Esophagus squamous epithelium (tissue), 5 donors: ENCODE results near the gene CLSTN1. TPM values are rescaled to one million over a fixed set of nuclear protein-coding genes. Genes with fewer than 3 reads are reported as not detected.

Source experiments
- DNase-seq: peaks from one replicate; lab custom pipeline; 2025; lab: John Stamatoyannopoulos, UW
- H3K27ac ChIP-seq, 4 donors: fragments of 200-600 bp; sonication (generic); one replicate each; pipeline ENCODE4 v1.5.1; 2016 to 2019; ENCODE audit warnings: mild to moderate bottlenecking in 1 of 4
- H3K27me3 ChIP-seq, 4 donors: fragments of 200-600 bp; sonication (generic); 1 replicate in 3 of 4; 2 replicates in 1 of 4; pipeline versions ENCODE4 v1.5.1 to v1.6.0; 2017 to 2021; ENCODE audit warnings: antibody characterized with exemption in 1 of 4
- H3K36me3 ChIP-seq, 3 donors: fragments of 200-600 bp; sonication (generic); one replicate each; pipeline ENCODE4 v1.5.1; 2016 to 2019
- H3K4me1 ChIP-seq, 3 donors: fragments of 200-600 bp; sonication (generic); one replicate each; pipeline ENCODE4 v1.5.1; 2017 to 2019
- H3K4me3 ChIP-seq, 4 donors: fragments of 200-600 bp; sonication (generic); 1 replicate in 3 of 4; 2 replicates in 1 of 4; pipeline ENCODE4 v1.5.1; 2016 to 2019; ENCODE audit warnings: mild to moderate bottlenecking in 2 of 4, moderate library complexity in 1 of 4
- H3K9me3 ChIP-seq, 3 donors: fragments of 200-600 bp; sonication (generic); one replicate each; pipeline ENCODE4 v1.5.1; 2016 to 2019
- POLR2A ChIP-seq, 4 donors: fragments of 450-650 bp; IDR thresholded peaks; one replicate each; pipeline ENCODE4 v1.6.1; 2017; ENCODE audit warnings: antibody characterized with exemption in 4 of 4, mild to moderate bottlenecking in 4 of 4, moderate library complexity in 3 of 4
- WGBS, 2 donors: methylation state at CpG; one replicate each; pipeline ENCODE4 v1.1.5; 2018; 5-methylcytosine and 5-hydroxymethylcytosine counted together
- intact Hi-C: fragments of 100-400 bp; cut with DNase I; formaldehyde crosslinking; loops from one replicate; pipeline ENCODE4 v1.15.0; 2022
- total RNA-seq, 4 donors: library from RNA; depleted of rRNA; stranded (reverse); fragments of >200 nt; gene quantifications; one replicate each; pipeline ENCODE4 v1.1.0, GENCODE V29; 2016
- TF ChIP-seq, protein P1 (sequence below), 6 experiments: fragments of 450-650 bp in 4 of 6; fragments of 200-600 bp in 2 of 6; sonication (generic) in 2 of 6; IDR thresholded peaks; one replicate each; pipeline ENCODE4 v1.5.1; 2016 to 2019; ENCODE audit warnings: antibody characterized with exemption in 6 of 6, mild to moderate bottlenecking in 4 of 6, moderate library complexity in 4 of 6
- donor health status: DM: yes; HTN: yes; CAD: no.

The CLSTN1 gene
- total RNA-seq, 4 donors from 2014 or later, result 57.3 to 68.4 (median 65.3) TPM

DNA sequence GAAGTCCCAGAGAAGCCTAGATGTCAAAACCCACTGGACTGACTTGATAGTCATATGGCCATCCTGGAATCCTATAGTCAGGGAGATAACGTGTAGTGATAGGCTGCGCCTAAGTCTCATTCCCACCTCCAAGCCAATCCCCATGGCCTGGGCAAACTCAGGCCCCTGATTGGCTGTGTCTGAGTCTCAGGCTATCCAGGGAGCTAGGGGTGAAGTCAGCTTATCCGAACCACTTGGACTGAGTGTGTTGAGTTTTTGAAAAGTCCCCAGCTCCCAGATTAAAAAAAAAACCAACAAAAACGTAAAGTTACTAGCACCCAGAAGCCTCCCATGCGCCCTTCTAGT is 120.6 kb downstream of the CLSTN1 start:
- Histone ChIP-seq H3K27me3 (no peaks in the 10 kb centered on the region), H3K4me3 (no peak overlapping the region), H3K27ac (no peak overlapping the region), H3K4me1 (peaks cover 0 to 56% (median 11%) of the 10 kb centered on the region in 3 donors), H3K36me3 (peaks cover 0 to 14% (median 0%) of the 10 kb centered on the region in 3 donors), H3K9me3 (no peaks in the 10 kb centered on the region)
- TF ChIP-seq, protein P1, sequence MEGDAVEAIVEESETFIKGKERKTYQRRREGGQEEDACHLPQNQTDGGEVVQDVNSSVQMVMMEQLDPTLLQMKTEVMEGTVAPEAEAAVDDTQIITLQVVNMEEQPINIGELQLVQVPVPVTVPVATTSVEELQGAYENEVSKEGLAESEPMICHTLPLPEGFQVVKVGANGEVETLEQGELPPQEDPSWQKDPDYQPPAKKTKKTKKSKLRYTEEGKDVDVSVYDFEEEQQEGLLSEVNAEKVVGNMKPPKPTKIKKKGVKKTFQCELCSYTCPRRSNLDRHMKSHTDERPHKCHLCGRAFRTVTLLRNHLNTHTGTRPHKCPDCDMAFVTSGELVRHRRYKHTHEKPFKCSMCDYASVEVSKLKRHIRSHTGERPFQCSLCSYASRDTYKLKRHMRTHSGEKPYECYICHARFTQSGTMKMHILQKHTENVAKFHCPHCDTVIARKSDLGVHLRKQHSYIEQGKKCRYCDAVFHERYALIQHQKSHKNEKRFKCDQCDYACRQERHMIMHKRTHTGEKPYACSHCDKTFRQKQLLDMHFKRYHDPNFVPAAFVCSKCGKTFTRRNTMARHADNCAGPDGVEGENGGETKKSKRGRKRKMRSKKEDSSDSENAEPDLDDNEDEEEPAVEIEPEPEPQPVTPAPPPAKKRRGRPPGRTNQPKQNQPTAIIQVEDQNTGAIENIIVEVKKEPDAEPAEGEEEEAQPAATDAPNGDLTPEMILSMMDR (IDR thresholded peaks at IDR 0.05), result no peak
- no peak for TF ChIP-seq POLR2A (IDR thresholded peaks at IDR 0.05)
- no peak for DNase-seq
- intact Hi-C loops, result no loop called here
- 93 to 94% methylated on average over 5 of the region's 5 CpGs for WGBS, 2 donors

DNA sequence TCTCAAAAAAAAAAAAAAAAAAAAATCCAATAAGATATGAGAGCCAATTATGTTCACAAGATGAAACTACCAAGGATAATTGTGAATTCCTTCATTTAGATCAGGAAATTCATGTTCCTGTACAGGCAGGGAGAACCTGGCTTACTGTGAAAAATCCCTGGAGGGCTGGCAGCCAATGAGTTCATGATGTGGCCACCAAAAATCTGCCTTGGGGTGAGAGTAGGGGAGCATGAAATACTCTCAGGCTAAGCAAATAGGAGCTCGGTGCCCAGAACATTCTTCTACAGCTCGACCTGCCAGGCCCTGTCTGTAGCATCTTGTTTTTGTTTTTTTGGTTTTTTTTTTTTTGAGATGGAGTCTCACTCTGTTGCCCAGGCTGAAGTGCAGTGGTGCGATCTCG is 122.1 kb downstream of the CLSTN1 start:
- Histone ChIP-seq H3K4me1 (peaks cover 0 to 56% (median 11%) of the 10 kb centered on the region in 3 donors), H3K36me3 (peaks cover 0 to 14% (median 0%) of the 10 kb centered on the region in 3 donors), H3K9me3 (no peaks in the 10 kb centered on the region), H3K4me3 (no peak overlapping the region), H3K27me3 (no peaks in the 10 kb centered on the region), H3K27ac (peak overlapping the region in 1 of 4 donors; percentile 33)
- WGBS, 2 donors, result 32 to 58% methylated on average over 4 of the region's 4 CpGs
- no peak for DNase-seq
- TF ChIP-seq, protein P1 (IDR thresholded peaks at IDR 0.05), result no peak
- no peak for TF ChIP-seq POLR2A (IDR thresholded peaks at IDR 0.05)
- intact Hi-C loops, result no loop called here

DNA sequence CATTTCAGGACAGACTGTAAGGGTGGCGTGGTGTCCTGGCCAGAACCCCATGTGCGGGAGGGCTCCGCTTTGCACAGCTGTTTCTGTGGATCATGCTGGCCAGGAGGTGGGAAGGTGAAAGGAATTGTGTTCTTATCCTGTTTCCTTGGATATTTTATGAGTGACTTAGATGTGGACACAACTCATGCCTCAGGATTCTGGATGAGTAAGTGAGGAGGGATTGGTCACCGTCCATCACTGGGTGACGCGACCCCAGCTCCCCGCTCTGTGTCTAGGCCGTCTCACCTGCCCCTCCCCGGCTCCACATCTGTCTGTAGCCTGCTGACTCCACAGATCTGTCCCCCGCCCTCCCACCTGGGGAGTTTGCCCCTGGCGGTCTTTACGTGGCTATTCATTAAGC is 123.4 kb downstream of the CLSTN1 start:
- intact Hi-C loops, result no loop called here
- H3K4me1 ChIP-seq, result peaks cover 0 to 53% (median 11%) of the 10 kb centered on the region in 3 donors
- 72 to 75% methylated on average over 12 of the region's 12 CpGs for WGBS, 2 donors

DNA sequence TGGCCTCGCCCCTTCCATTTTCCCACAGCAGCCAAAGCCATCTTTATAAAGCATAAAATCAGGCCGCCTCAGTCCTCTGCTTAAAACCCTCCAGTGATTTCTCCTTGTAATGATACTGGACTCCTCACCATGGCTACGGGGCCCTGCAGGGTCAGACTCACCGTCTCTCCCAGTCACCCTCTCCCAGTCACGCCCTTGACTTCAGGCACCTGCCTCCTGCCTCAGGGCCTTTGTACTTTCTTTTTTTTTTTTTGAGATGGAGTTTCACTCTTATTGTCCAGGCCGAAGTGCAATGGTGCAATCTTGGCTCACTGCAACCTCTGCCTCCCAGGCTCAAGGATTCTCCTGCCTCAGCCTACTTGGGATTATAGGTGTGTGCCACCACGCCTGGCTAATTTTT is 124.4 kb downstream of the CLSTN1 start:
- WGBS, 2 donors, result 31 to 57% methylated on average over 7 of the region's 7 CpGs
- H3K36me3 ChIP-seq, result peaks cover 0 to 19% (median 0%) of the 10 kb centered on the region in 3 donors
- DNase-seq, result no peak
- no peaks in the 10 kb centered on the region for H3K27me3 ChIP-seq
- TF ChIP-seq, protein P1 (IDR thresholded peaks at IDR 0.05), result no peak
- TF ChIP-seq POLR2A (IDR thresholded peaks at IDR 0.05), result no peak
- no peak overlapping the region for H3K4me3 ChIP-seq
- peak overlapping the region in 2 of 4 donors; percentile 5 to 21 for H3K27ac ChIP-seq
- intact Hi-C loops, result no loop called here
- H3K9me3 ChIP-seq, result no peaks in the 10 kb centered on the region
- peaks cover 0 to 43% (median 11%) of the 10 kb centered on the region in 3 donors for H3K4me1 ChIP-seq

More for the DNA sequence above, 123.4 kb downstream of the CLSTN1 start:
- DNase-seq, result no peak
- no peaks in the 10 kb centered on the region for H3K27me3 ChIP-seq
- H3K36me3 ChIP-seq, result peaks cover 0 to 14% (median 0%) of the 10 kb centered on the region in 3 donors
- H3K4me3 ChIP-seq, result no peak overlapping the region
- no peak overlapping the region for H3K27ac ChIP-seq
- no peak for TF ChIP-seq POLR2A (IDR thresholded peaks at IDR 0.05)
- TF ChIP-seq, protein P1 (IDR thresholded peaks at IDR 0.05), result no peak
- H3K9me3 ChIP-seq, result no peaks in the 10 kb centered on the region

DNA sequence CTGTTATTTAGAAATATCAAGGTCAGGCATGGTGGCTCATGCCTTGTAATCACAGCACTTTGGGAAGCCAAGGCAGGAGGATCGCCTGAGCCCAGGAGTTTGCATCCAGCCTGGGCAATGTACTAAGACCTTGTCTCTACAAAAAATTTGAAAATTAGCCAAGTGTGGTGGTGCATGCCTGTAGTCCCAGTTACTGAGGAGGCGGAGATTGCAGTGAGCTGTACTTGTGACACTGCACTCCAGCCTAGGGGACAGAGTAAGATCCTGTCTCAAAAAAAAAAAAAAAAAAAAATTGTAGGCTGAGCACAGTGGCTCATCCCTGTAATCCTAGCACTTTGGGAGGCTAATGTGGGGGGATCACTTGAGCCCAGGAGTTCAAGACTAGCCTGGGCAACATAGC is 127.0 kb downstream of the CLSTN1 start:
- intact Hi-C loops, result no loop called here
- DNase-seq, result no peak

More for the DNA sequence above, 127.0 kb downstream of the CLSTN1 start:
- H3K27ac ChIP-seq, result no peak overlapping the region
- whole genome bisulfite sequencing, 2 donors, result 88 to 94% methylated on average over 2 of the region's 2 CpGs
- H3K36me3 ChIP-seq, result peaks cover 0 to 36% (median 0%) of the 10 kb centered on the region in 3 donors
- H3K9me3 ChIP-seq, result no peaks in the 10 kb centered on the region
- no peaks in the 10 kb centered on the region for H3K27me3 ChIP-seq
- no peak overlapping the region for H3K4me3 ChIP-seq
- H3K4me1 ChIP-seq, result peaks cover 0 to 29% (median 8%) of the 10 kb centered on the region in 3 donors
- TF ChIP-seq, protein P1 (IDR thresholded peaks at IDR 0.05), result no peak
- no peak for TF ChIP-seq POLR2A (IDR thresholded peaks at IDR 0.05)
